DND-41 (cell line): ENCODE results near the gene NDUFS3.

ENCODE experiments used
- ATAC-seq: fragments of 200-7000 bp; cut with Tn5 transposase; 3 replicates; pipeline ENCODE4 v1.9.1; 2021; ENCODE audit warnings: low read depth; ENCODE audit not compliant: insufficient read depth
- DNase-seq: peaks from one replicate; pipeline ENCODE4 v3.0.0-alpha.2; 2020
- H2AFZ ChIP-seq: 2 replicates; pipeline ENCODE4 v1.6.0; 2012; ENCODE audit warnings: low read depth, low read length
- H3K27ac ChIP-seq: 2 replicates; pipeline ENCODE4 v1.5.1; 2012; ENCODE audit warnings: low read length, inconsistent platforms
- H3K27me3 ChIP-seq: fragments of 200-600 bp; sonication (generic); 2 replicates; pipeline ENCODE4 v1.6.0; 2012; ENCODE audit warnings: low read length, mild to moderate bottlenecking, inconsistent platforms; ENCODE audit not compliant: insufficient read depth, poor library complexity
- H3K36me3 ChIP-seq: 2 replicates; pipeline ENCODE4 v1.5.1; 2012; ENCODE audit warnings: low read length, inconsistent platforms; ENCODE audit not compliant: insufficient read depth
- H3K4me1 ChIP-seq: 2 replicates; pipeline ENCODE4 v1.5.1; 2012; ENCODE audit warnings: mild to moderate bottlenecking, low read length; ENCODE audit not compliant: insufficient read depth
- H3K4me2 ChIP-seq: 2 replicates; pipeline ENCODE4 v1.6.0; 2012; ENCODE audit warnings: mild to moderate bottlenecking, moderate library complexity, low read length, inconsistent platforms; ENCODE audit not compliant: insufficient read depth
- H3K4me3 ChIP-seq, 2 experiments: fragments of 200-600 bp in 1 of 2; shearing (Covaris generic) in 1 of 2; 2 replicates each; pipeline ENCODE4 v1.5.1; 2012 to 2016; ENCODE audit warnings: inconsistent platforms in 2 of 2, low read length in 2 of 2, mild to moderate bottlenecking in 2 of 2, low read depth in 1 of 2, moderate library complexity in 1 of 2
- H3K79me2 ChIP-seq: 2 replicates; pipeline ENCODE4 v1.6.0; 2012; ENCODE audit warnings: low read length, inconsistent platforms; ENCODE audit not compliant: insufficient read depth
- H3K9ac ChIP-seq: 2 replicates; pipeline ENCODE4 v1.6.0; 2012; ENCODE audit warnings: low read depth, mild to moderate bottlenecking, inconsistent platforms, low read length, moderate library complexity
- H3K9me3 ChIP-seq: 2 replicates; pipeline ENCODE4 v1.5.1; 2012; ENCODE audit warnings: low read length, moderate library complexity, mild to moderate bottlenecking, inconsistent platforms; ENCODE audit not compliant: insufficient read depth, severe bottlenecking
- H4K20me1 ChIP-seq: 2 replicates; pipeline ENCODE4 v1.6.0; 2012; ENCODE audit warnings: low read length; ENCODE audit not compliant: insufficient read depth
- EZH2 ChIP-seq: IDR thresholded peaks from 3 replicates; pipeline ENCODE4 v1.6.1; 2012; ENCODE audit warnings: borderline replicate concordance, low read depth, mild to moderate bottlenecking, moderate library complexity, low read length, inconsistent platforms; ENCODE audit not compliant: severe bottlenecking
- TF ChIP-seq, protein P1 (sequence below): IDR thresholded peaks from 2 replicates; pipeline ENCODE4 v1.5.1; 2012; ENCODE audit warnings: borderline replicate concordance, low read length, moderate library complexity, mild to moderate bottlenecking; ENCODE audit not compliant: poor library complexity, severe bottlenecking; ENCODE audit errors: extremely low read depth

Gene NDUFS3

DNA sequence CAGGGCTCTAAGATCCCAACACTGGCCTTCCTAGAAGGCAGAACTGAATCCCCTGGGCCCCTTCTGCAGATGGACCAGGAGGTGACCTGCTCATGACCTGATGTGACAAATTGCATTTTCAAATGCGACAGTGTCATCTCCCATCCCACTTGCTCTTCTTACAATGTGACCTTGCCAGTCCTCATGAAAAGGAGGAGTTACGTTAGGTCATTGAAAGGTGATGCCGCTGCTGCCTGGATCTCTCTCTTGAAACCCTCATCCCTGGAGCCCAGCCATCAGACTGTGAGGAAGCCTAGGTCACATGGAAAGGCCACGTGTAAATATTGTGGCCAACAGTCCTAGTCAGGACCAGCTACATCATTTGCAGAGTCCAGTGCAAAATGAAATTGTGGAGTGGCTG is 21.0 kb downstream of the NDUFS3 start:
- no peak for DNase-seq
- Histone ChIP-seq H3K27ac (no peak overlapping the region), H3K36me3 (no peaks in the 10 kb centered on the region), H3K9me3 (no peaks in the 10 kb centered on the region), H3K79me2 (no peaks in the 10 kb centered on the region), H3K9ac (no peak overlapping the region), H2AFZ (no peak overlapping the region), H3K4me1 (no peaks in the 10 kb centered on the region), H3K4me3 (no peak overlapping the region), H3K27me3 (no peaks in the 10 kb centered on the region), H4K20me1 (no peaks in the 10 kb centered on the region), H3K4me2 (no peak overlapping the region)
- TF ChIP-seq, protein P1, sequence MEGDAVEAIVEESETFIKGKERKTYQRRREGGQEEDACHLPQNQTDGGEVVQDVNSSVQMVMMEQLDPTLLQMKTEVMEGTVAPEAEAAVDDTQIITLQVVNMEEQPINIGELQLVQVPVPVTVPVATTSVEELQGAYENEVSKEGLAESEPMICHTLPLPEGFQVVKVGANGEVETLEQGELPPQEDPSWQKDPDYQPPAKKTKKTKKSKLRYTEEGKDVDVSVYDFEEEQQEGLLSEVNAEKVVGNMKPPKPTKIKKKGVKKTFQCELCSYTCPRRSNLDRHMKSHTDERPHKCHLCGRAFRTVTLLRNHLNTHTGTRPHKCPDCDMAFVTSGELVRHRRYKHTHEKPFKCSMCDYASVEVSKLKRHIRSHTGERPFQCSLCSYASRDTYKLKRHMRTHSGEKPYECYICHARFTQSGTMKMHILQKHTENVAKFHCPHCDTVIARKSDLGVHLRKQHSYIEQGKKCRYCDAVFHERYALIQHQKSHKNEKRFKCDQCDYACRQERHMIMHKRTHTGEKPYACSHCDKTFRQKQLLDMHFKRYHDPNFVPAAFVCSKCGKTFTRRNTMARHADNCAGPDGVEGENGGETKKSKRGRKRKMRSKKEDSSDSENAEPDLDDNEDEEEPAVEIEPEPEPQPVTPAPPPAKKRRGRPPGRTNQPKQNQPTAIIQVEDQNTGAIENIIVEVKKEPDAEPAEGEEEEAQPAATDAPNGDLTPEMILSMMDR = no peak
- no peak for TF ChIP-seq EZH2
- ATAC-seq = no peak

DNA sequence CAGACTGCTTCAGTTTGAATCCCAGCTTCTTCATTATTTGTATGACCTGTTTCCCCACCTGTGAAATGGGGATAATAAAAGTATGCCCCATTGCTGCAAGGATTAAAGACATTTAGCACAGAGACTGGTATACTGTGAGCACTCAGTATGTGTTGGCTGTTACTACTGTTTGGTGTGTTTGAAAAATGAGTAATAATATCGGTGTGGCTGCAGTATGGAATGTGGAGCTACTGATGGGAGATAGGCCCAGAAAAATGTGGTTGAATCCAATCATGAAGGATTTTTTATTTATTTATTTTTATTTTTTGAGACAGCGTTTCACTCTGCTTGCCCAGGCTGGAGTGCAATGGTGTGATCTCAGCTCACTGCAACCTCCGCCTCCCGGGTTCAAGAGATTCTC is 24.4 kb downstream of the NDUFS3 start:
- no peaks in the 10 kb centered on the region for H3K4me1 ChIP-seq
- H3K27ac ChIP-seq = no peak overlapping the region
- no peaks in the 10 kb centered on the region for H3K36me3 ChIP-seq
- H3K4me2 ChIP-seq = no peak overlapping the region
- no peaks in the 10 kb centered on the region for H3K27me3 ChIP-seq
- H3K9me3 ChIP-seq = no peaks in the 10 kb centered on the region
- H4K20me1 ChIP-seq = no peaks in the 10 kb centered on the region
- no peak overlapping the region for H3K9ac ChIP-seq
- no peak for ATAC-seq
- H3K79me2 ChIP-seq = no peaks in the 10 kb centered on the region
- no peak for DNase-seq
- H3K4me3 ChIP-seq = no peak overlapping the region
- no peak overlapping the region for H2AFZ ChIP-seq
- no peak for TF ChIP-seq EZH2
- TF ChIP-seq, protein P1 = no peak

DNA sequence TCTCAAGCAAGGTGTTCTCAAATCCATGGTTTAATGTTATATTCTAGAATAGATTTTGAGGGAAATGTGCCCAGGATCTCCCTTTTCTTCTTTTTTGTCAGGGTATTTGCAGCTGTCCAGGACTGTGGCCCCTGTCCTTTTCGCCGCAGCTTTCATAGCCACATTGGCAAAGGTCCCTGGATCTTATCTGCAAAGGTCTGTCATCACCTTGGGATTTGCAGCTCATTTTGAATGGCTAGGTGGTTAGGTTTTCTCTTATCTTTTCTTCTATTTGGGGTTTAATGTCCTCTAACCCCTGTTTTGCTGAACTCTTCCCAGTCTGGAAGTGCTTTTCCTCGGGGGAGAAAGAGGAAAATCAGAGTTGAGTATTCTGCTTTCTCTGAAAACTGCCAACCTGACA is 27.0 kb downstream of the NDUFS3 start:
- Histone ChIP-seq H3K27ac (no peak overlapping the region), H3K4me2 (no peak overlapping the region), H3K4me3 (no peak overlapping the region), H3K9me3 (no peaks in the 10 kb centered on the region), H3K4me1 (no peaks in the 10 kb centered on the region), H3K9ac (no peak overlapping the region), H3K27me3 (no peaks in the 10 kb centered on the region), H3K36me3 (0 out of 2 replicates have a peak, but pooled peaks cover under 1% of the 10 kb centered on the region), H2AFZ (no peak overlapping the region), H3K79me2 (no peaks in the 10 kb centered on the region), H4K20me1 (no peaks in the 10 kb centered on the region)
- ATAC-seq (no peak), DNase-seq (no peak)
- TF ChIP-seq EZH2 = no peak
- TF ChIP-seq, protein P1 = no peak

DNA sequence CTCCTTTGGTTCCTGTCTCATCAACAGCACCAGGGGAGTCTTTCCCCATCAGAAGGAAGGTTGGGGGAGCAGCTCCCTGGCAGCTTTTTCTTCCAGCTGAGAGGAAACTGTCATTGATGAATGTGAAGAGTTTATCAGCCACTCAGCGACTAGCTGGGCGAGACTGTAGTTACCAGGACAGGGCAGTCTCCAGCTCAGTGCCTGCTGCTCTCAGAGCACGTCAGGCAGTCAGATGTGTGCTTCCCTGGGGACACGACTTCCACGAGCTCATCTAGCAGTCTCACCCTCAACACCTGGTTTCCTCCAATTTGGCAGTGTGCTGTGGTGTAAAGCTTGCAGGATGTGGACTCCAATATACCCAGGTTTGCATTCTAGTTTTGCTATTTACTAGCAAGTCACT is 27.9 kb downstream of the NDUFS3 start:
- Histone ChIP-seq H3K9ac (no peak overlapping the region), H3K4me3 (no peak overlapping the region), H3K27me3 (no peaks in the 10 kb centered on the region), H4K20me1 (no peaks in the 10 kb centered on the region), H2AFZ (no peak overlapping the region), H3K4me1 (no peaks in the 10 kb centered on the region), H3K27ac (no peak overlapping the region), H3K4me2 (no peak overlapping the region), H3K9me3 (no peaks in the 10 kb centered on the region), H3K79me2 (no peaks in the 10 kb centered on the region), H3K36me3 (0 out of 2 replicates have a peak, but pooled peaks cover 7% of the 10 kb centered on the region)
- ATAC-seq (peak; percentile 70), DNase-seq (peak; percentile 20)
- TF ChIP-seq, protein P1 = no peak
- TF ChIP-seq EZH2 = no peak
